Tibial artery (tissue), 4 donors: ENCODE data around the gene TGIF2.

Source experiments
- DNase-seq, 2 donors: peaks; one replicate each; pipeline ENCODE4 v3.0.0-alpha.2; 2019
- H3K27ac ChIP-seq, 2 donors: fragments of 200-600 bp; sonication (generic) in 1 of 2; 1 replicate in 1 of 2; 2 replicates in 1 of 2; pipeline ENCODE4 v1.5.1; 2018 to 2019; ENCODE audit warnings: mild to moderate bottlenecking in 1 of 2
- H3K27me3 ChIP-seq, 2 donors: fragments of 200-600 bp; sonication (generic) in 1 of 2; one replicate each; pipeline versions ENCODE4 v1.5.1 to v1.6.0; 2016 to 2019
- H3K36me3 ChIP-seq, 3 donors: fragments of 200-600 bp; sonication (generic) in 2 of 3; one replicate each; pipeline ENCODE4 v1.5.1; 2016 to 2019; ENCODE audit warnings: mild to moderate bottlenecking in 2 of 3
- H3K4me1 ChIP-seq, 4 donors: fragments of 200-600 bp; sonication (generic) in 2 of 4; 1 replicate in 3 of 4; 2 replicates in 1 of 4; pipeline ENCODE4 v1.5.1; 2016 to 2019
- H3K4me3 ChIP-seq, 2 donors: fragments of 200-600 bp; sonication (generic) in 1 of 2; 1 replicate in 1 of 2; 2 replicates in 1 of 2; pipeline ENCODE4 v1.5.1; 2018 to 2019; ENCODE audit warnings: mild to moderate bottlenecking in 2 of 2
- H3K9me3 ChIP-seq, 3 donors: fragments of 200-600 bp; sonication (generic) in 1 of 3; one replicate each; pipeline ENCODE4 v1.5.1; 2016 to 2019
- intact Hi-C: fragments of 100-400 bp; cut with DNase I; formaldehyde crosslinking; loops from one replicate; pipeline ENCODE4 v1.15.0; 2023; ENCODE audit warnings: low total_unique reads
- TF ChIP-seq, protein P1 (sequence below), 2 experiments: fragments of 200-600 bp in 1 of 2; fragments of 450-650 bp in 1 of 2; IDR thresholded peaks; one replicate each; pipeline ENCODE4 v1.5.1; 2017 to 2019; ENCODE audit warnings: antibody characterized with exemption in 2 of 2, mild to moderate bottlenecking in 1 of 2, moderate library complexity in 1 of 2

The TGIF2 gene

DNA sequence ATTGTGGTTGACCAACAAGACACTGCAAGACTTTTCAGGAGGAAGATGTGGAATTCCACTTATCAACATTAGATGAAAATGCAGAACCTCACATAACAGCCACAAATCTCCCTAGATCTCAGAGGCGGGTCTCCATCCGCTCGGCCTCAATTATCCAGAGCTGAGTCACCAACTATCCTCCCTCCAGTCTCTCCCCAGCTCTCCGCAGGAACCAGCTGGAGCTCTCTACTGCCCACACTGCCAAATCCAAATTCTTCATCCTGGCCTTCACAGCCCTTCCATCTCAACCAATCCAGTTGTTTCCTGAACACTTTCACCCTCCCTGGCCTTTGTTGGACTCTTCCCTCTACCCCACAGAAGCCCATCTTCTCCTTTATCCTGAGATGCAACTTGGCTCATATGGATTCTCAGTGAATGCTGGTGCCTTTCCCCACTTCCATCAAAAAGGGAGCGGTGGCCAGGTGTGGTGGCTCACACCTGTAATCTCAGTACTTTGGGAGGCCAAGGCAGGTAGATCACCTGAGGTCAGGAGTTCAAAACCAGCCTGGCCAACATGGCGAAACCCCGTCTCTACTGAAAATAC, 3.5 kb upstream of the TGIF2 start:
- Histone ChIP-seq H3K9me3 (peaks cover 0 to 6% (median 0%) of the 10 kb centered on the region in 3 donors), H3K27me3 (no peaks in the 10 kb centered on the region), H3K4me1 (peaks cover 0 to 18% (median 8%) of the 10 kb centered on the region in 4 donors), H3K4me3 (no peak overlapping the region), H3K27ac (no peak overlapping the region), H3K36me3 (no peaks in the 10 kb centered on the region)
- intact Hi-C loops, result loop anchor here (10.0 kb wide), 1 partner anchor 185 kb away; no protein-coding TSS in a partner anchor
- TF ChIP-seq, protein P1, sequence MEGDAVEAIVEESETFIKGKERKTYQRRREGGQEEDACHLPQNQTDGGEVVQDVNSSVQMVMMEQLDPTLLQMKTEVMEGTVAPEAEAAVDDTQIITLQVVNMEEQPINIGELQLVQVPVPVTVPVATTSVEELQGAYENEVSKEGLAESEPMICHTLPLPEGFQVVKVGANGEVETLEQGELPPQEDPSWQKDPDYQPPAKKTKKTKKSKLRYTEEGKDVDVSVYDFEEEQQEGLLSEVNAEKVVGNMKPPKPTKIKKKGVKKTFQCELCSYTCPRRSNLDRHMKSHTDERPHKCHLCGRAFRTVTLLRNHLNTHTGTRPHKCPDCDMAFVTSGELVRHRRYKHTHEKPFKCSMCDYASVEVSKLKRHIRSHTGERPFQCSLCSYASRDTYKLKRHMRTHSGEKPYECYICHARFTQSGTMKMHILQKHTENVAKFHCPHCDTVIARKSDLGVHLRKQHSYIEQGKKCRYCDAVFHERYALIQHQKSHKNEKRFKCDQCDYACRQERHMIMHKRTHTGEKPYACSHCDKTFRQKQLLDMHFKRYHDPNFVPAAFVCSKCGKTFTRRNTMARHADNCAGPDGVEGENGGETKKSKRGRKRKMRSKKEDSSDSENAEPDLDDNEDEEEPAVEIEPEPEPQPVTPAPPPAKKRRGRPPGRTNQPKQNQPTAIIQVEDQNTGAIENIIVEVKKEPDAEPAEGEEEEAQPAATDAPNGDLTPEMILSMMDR (IDR thresholded peaks at IDR 0.05), result no peak
- no peak for DNase-seq

DNA sequence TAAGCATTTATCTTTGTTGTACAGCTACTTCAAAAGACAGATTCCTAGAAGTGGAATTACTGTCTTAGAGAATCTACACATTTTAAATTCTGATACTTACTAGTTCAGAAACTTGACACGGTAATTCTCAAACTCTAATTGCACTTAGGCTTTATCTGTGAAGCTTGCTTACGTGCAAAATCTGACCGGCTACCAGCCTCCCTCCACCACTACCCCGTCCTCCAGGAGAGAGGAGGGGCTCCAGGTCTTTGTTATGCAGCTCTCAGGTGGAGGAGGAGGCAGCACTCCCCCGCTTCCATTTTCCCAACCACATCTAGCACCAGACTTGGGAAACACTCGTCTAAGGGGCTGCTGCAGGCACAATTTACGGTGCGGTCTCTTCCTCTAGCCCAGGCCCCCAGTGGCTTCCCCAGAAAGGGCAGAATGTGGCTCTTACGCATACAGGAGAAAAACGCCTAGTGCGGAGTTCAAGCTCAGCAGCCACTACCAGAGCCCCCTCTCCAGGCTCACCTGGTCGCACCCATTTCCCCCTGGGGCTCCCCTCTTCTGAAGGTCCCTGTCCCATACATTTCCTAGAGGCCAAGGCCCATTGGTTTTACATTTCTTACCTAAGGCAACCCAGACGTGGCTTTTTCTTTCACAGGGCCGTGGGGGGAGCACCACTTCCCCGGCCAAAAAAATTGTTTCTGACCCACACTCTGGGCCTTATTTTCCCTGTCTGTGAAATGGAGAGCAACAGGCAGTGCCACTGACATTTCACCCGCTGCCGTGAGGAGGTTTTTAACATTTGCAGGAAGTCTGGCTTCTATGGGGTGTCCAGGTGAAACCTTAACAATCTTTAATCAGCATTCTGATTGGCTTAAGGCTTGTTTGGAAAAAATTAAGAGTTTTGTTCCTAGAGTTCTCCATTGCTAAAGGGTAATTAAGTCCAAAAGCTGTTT, 1.6 kb upstream of the TGIF2 start:
- intact Hi-C loops, result loop anchor here (2.0 to 10.0 kb wide), 2 partner anchors 33 to 183 kb away; partner anchors contain the start of gene RAB5IF
- H3K4me3 ChIP-seq, result no peak overlapping the region
- H3K4me1 ChIP-seq, result peaks cover 0 to 29% (median 20%) of the 10 kb centered on the region in 4 donors
- no peaks in the 10 kb centered on the region for H3K27me3 ChIP-seq
- TF ChIP-seq, protein P1 (IDR thresholded peaks at IDR 0.05), result no peak
- peak overlapping the region; percentile 88 to 91 for H3K27ac ChIP-seq
- no peaks in the 10 kb centered on the region for H3K36me3 ChIP-seq
- no peaks in the 10 kb centered on the region for H3K9me3 ChIP-seq
- no peak for DNase-seq

DNA sequence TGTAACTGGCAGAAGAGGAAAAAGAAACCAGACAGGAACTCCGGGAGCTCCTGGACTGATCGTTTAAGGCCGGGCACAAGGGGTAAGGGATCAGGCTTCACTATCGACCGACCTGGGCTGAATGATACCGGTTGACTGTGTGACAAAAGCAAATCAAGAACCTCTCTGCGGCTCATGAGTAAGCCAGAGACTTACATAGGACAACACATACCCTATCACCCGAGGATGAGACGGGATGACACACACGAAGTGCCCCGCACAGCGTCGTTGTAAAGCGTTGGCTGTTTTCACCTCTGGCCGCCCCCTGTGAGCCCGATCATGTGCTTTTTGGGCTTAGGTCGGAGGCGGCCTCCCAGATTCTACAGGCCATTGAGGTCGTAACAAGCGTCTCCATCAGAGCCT, 695 bp upstream of the TGIF2 start:
- H3K9me3 ChIP-seq, result no peaks in the 10 kb centered on the region
- H3K27ac ChIP-seq, result peak overlapping the region; percentile 88 to 91
- TF ChIP-seq, protein P1 (IDR thresholded peaks at IDR 0.05), result no peak
- H3K27me3 ChIP-seq, result no peaks in the 10 kb centered on the region
- H3K4me3 ChIP-seq, result peak overlapping the region; percentile 80 to 90
- H3K4me1 ChIP-seq, result peaks cover 0 to 29% (median 20%) of the 10 kb centered on the region in 4 donors
- DNase-seq, result no peak
- H3K36me3 ChIP-seq, result no peaks in the 10 kb centered on the region
- intact Hi-C loops, result loop anchor here (2.0 to 10.0 kb wide), 2 partner anchors 32 to 182 kb away; partner anchors contain the start of gene RAB5IF

DNA sequence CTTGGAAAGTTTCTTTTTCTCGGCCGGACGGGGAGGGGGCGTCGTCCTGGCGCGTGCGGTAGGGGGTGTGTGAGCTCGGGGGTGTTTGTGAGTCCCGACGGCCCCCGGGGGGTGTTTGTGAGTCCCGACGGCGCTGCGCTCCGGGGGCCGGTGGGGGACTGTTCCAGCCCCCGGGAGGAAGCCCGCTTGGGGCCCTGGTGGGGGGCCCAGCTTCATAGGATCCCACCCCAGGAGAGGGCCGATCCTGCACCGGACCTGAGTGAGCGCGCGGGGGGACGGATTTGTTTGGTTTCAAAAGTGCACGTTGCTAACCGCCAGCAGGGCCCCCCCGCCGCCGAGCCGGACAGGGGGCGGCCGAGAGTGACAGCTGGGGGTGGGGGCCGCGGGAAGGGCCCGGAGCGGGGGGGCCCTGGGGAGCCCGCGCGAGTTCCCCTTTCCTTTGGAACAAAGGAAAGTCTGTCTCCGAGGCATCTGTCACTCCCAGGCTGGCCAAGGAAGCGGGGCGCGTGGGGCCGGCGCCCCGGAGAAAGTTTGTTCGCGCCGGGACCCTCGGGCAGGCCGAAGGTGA, 485 bp downstream of the TGIF2 start:
- Histone ChIP-seq H3K4me1 (peaks cover 0 to 29% (median 20%) of the 10 kb centered on the region in 4 donors), H3K9me3 (no peaks in the 10 kb centered on the region), H3K27me3 (no peaks in the 10 kb centered on the region), H3K4me3 (peak overlapping the region; percentile 80 to 90), H3K36me3 (peaks cover 0 to 5% (median 2%) of the 10 kb centered on the region in 3 donors), H3K27ac (peak overlapping the region; percentile 88 to 91)
- intact Hi-C loops, result loop anchor here (2.0 to 10.0 kb wide), 2 partner anchors 31 to 181 kb away; partner anchors contain the start of gene RAB5IF
- DNase-seq, result no peak
- TF ChIP-seq, protein P1 (IDR thresholded peaks at IDR 0.05), result no peak

DNA sequence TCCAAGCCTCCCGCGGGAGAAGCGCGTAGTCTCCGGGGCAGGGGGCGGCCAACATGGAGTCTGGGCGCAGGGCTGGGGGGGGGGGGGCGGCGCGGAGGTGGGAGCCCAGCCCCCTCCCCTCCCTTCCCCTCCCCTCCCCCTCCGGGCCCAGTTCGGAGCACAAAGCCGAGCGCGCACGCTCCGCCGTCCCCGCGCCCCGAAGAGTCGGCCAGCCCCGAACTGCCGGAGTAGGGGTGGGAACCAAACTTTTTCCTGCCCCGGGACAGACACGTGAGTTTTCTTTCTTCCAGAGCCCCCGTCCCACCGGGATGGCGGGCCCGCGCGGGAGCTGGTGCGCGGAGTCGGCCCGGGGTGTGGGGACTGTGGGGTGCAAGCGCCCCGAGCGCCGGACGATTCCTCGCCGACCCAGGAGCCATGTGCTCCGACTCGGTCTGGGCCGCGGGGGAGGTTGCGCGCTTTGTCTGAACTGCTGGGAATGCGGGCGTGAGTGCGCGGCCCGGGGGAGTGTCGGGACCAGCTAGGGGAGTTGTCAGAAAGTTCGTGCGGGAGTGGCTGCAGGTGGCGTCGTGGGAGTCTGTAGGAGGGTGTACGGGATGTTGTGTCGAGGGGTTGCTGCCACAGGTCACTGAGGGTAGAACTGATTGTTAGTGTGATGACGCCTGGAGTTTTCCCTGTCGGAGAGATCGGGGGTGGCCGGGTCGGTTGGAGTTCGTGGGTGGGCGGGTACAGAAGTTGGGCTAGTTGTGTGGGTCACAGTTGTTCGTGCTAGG, 1.2 kb downstream of the TGIF2 start:
- peak overlapping the region; percentile 88 to 91 for H3K27ac ChIP-seq
- H3K27me3 ChIP-seq, result no peaks in the 10 kb centered on the region
- H3K36me3 ChIP-seq, result peaks cover 0 to 12% (median 9%) of the 10 kb centered on the region in 3 donors
- intact Hi-C loops, result loop anchor here (10.0 kb wide), 1 partner anchor 180 kb away; no protein-coding TSS in a partner anchor
- DNase-seq, result peak; percentile 42 to 73
- TF ChIP-seq, protein P1 (IDR thresholded peaks at IDR 0.05), result no peak
- peaks cover 0 to 29% (median 20%) of the 10 kb centered on the region in 4 donors for H3K4me1 ChIP-seq
- H3K9me3 ChIP-seq, result no peaks in the 10 kb centered on the region
- H3K4me3 ChIP-seq, result peak overlapping the region; percentile 80 to 90
